ENCODE measurements around the gene PIK3R5. TPM values are rescaled to one million over a fixed set of nuclear protein-coding genes. Genes with fewer than 3 reads are reported as not detected.

PIK3R5 gene
- polyA plus RNA-seq, 2 of the 4 experiments (the other 2 are of a cell fraction), result 0.01 TPM; not detected in 1

- peaks cover 7% of the 10 kb centered on the region for H3K4me1 ChIP-seq
- no peak overlapping the region for H3K4me3 ChIP-seq
- H3K4me2 ChIP-seq, result no peak overlapping the region
- WGBS (ENCODE audit: missing lambda C conversion rate), result 62% methylated on average over 13 of the region's 13 CpGs
- DNase-seq (ENCODE audit: low read depth in 1 of 2, low spot score in 1 of 2) (no peak), FAIRE-seq (no peak), ATAC-seq (no peak)
- ChIA-PET CTCF (interaction anchor here (0.7 to 2.3 kb wide), 3 partner anchors 19 to 37 kb away, joined by 3 to 10 read pairs (median 8); no protein-coding TSS in a partner anchor), POLR2A (no interaction called here)
- H3K27ac ChIP-seq, result no peak overlapping the region
- no peak for TF ChIP-seq KDM5A (IDR thresholded peaks at IDR 0.05)
- TF ChIP-seq FOSB (CRISPR knock-in tag; IDR thresholded peaks at IDR 0.05), result no peak
- no peak for TF ChIP-seq RNF2 (IDR thresholded peaks at IDR 0.05; ENCODE audit: borderline replicate concordance, low read depth)
- no peak for TF ChIP-seq RAD21 (conservative IDR thresholded peaks at IDR 0.05 in 1 of 2, IDR thresholded peaks at IDR 0.05 in 1 of 2)
- TF ChIP-seq HES2 (IDR thresholded peaks at IDR 0.05), result no peak
- TF ChIP-seq JUN (IDR thresholded peaks at IDR 0.05), result no peak
- TF ChIP-seq REST (IDR thresholded peaks at IDR 0.05), result no peak
- no peak for TF ChIP-seq EHMT2 (IDR thresholded peaks at IDR 0.05; ENCODE audit: low read depth)
- TF ChIP-seq SREBF2 (IDR thresholded peaks at IDR 0.05), result no peak
- no peak for TF ChIP-seq CEBPB (IDR thresholded peaks at IDR 0.05)
- no peak for TF ChIP-seq FOXS1 (CRISPR knock-in tag; IDR thresholded peaks at IDR 0.05)
- TF ChIP-seq TP53 (CRISPR knock-in tag; IDR thresholded peaks at IDR 0.05), result no peak
- no peak for TF ChIP-seq CHD2 (IDR thresholded peaks at IDR 0.05; ENCODE audit: low read length, partially characterized antibody)
- TF ChIP-seq SMC3 (IDR thresholded peaks at IDR 0.05), result no peak
- TF ChIP-seq RARB (CRISPR knock-in tag; IDR thresholded peaks at IDR 0.05), result no peak
- H3K9me3 ChIP-seq, result no peaks in the 10 kb centered on the region
Observed at GRCh38 chr17:8870406-8871040, 95.0 kb downstream of the PIK3R5 start.

GRCh38 chr17:8869114-8869815, 96.2 kb downstream of the PIK3R5 start:
- Histone ChIP-seq H3K9me3 (no peaks in the 10 kb centered on the region), H3K4me1 (peaks cover 7% of the 10 kb centered on the region), H3K27ac (no peak overlapping the region), H3K4me2 (no peak overlapping the region), H3K4me3 (no peak overlapping the region)
- ChIA-PET POLR2A (interaction anchor here (0.6 kb wide), 1 partner anchor 661 kb away, joined by 4 read pairs; no protein-coding TSS in a partner anchor), CTCF (interaction anchor here (0.6 to 2.3 kb wide), 4 partner anchors 11 to 1749 kb away, joined by 3 to 10 read pairs (median 6); no protein-coding TSS in a partner anchor)
- TF ChIP-seq HOXB13 (CRISPR knock-in tag; IDR thresholded peaks at IDR 0.05; ENCODE audit: low read depth) (no peak), PBX3 (IDR thresholded peaks at IDR 0.05) (no peak), ZFP36 (IDR thresholded peaks at IDR 0.05; ENCODE audit: borderline replicate concordance, partially characterized antibody) (no peak), MAFK (IDR thresholded peaks at IDR 0.05; ENCODE audit: partially characterized antibody) (peak; percentile 24), GATA3 (IDR thresholded peaks at IDR 0.05; ENCODE audit: borderline replicate concordance) (no peak), E2F6 (IDR thresholded peaks at IDR 0.05; ENCODE audit: borderline replicate concordance, low read depth) (no peak)
- peak in 1 of 2 experiments; percentile 24; a peak in 2 of 6 replicates for ATAC-seq
- FAIRE-seq, result no peak
- 58% methylated on average over 11 of the region's 11 CpGs for WGBS (ENCODE audit: missing lambda C conversion rate)
- DNase-seq (ENCODE audit: low read depth in 1 of 2, low spot score in 1 of 2), result no peak

Measured in A549 (cell line).